Activated CD4-positive, CD25-positive, alpha-beta regulatory T cell treated with anti-CD3 and anti-CD28 coated beads, Interleukin-2, amount 50 U/mL, for 16 hours (primary cell): ENCODE data around the gene MIB1.

ENCODE experiments used
- DNase-seq: peaks from one replicate; pipeline ENCODE4 v3.0.0-alpha.2; 2020; ENCODE audit warnings: low read depth, low spot score

Gene MIB1

GRCh38 chr18:21894619-21895367, 154.2 kb downstream of the MIB1 start:
- no peak for DNase-seq

- no peak for DNase-seq
Observed at GRCh38 chr18:21896732-21897336, 156.2 kb downstream of the MIB1 start.

GRCh38 chr18:21897811-21898210, 157.2 kb downstream of the MIB1 start:
- no peak for DNase-seq

- no peak for DNase-seq
Observed at GRCh38 chr18:21900605-21901352, 160.2 kb downstream of the MIB1 start.

- no peak for DNase-seq
Observed at GRCh38 chr18:21901423-21901945, 160.9 kb downstream of the MIB1 start.

- DNase-seq = no peak
Observed at GRCh38 chr18:21903709-21904108, 163.1 kb downstream of the MIB1 start.

- DNase-seq = no peak
Observed at GRCh38 chr18:21904856-21905255, 164.3 kb downstream of the MIB1 start.

- no peak for DNase-seq
Observed at GRCh38 chr18:21907451-21907850, 166.9 kb downstream of the MIB1 start.

GRCh38 chr18:21908711-21909110, 168.1 kb downstream of the MIB1 start:
- no peak for DNase-seq

- no peak for DNase-seq
Observed at GRCh38 chr18:21910906-21911305, 170.3 kb downstream of the MIB1 start.

GRCh38 chr18:21911551-21911950, 171.0 kb downstream of the MIB1 start:
- DNase-seq = no peak

GRCh38 chr18:21912339-21913239, 172.0 kb downstream of the MIB1 start:
- DNase-seq = no peak

GRCh38 chr18:21914739-21915319, 174.2 kb downstream of the MIB1 start:
- DNase-seq = no peak

- DNase-seq = no peak
Observed at GRCh38 chr18:21915546-21915945, 175.0 kb downstream of the MIB1 start.

GRCh38 chr18:21916594-21916993, 176.0 kb downstream of the MIB1 start:
- DNase-seq = no peak

GRCh38 chr18:21918693-21919092, 178.1 kb downstream of the MIB1 start:
- no peak for DNase-seq
